GM06990 (cell line): Measurements from ENCODE around the gene MAN1A1.

Experiments used
- DNase-seq: peaks from one replicate; pipeline ENCODE4 v3.0.0-alpha.2; 2011; ENCODE audit not compliant: insufficient read length; ENCODE audit errors: extremely low read depth
- H3K27me3 ChIP-seq: replicated peaks from 2 replicates; pipeline ENCODE4 v1.6.0; 2011; ENCODE audit warnings: low read length; ENCODE audit not compliant: control insufficient read depth, insufficient read depth
- H3K36me3 ChIP-seq: 2 replicates; pipeline ENCODE4 v1.5.1; 2011; ENCODE audit warnings: low read length; ENCODE audit not compliant: control insufficient read depth, insufficient read depth
- H3K4me3 ChIP-seq: replicated peaks from 2 replicates; pipeline ENCODE4 v1.5.1; 2011; ENCODE audit warnings: low read depth, mild to moderate bottlenecking, control low read depth, low read length
- TF ChIP-seq, protein P1 (sequence below): IDR thresholded peaks from 2 replicates; pipeline ENCODE4 v1.5.1; 2011; ENCODE audit warnings: low read length, control low read depth, mild to moderate bottlenecking, inconsistent platforms; ENCODE audit not compliant: insufficient read depth, poor library complexity, severe bottlenecking

Gene MAN1A1

DNA sequence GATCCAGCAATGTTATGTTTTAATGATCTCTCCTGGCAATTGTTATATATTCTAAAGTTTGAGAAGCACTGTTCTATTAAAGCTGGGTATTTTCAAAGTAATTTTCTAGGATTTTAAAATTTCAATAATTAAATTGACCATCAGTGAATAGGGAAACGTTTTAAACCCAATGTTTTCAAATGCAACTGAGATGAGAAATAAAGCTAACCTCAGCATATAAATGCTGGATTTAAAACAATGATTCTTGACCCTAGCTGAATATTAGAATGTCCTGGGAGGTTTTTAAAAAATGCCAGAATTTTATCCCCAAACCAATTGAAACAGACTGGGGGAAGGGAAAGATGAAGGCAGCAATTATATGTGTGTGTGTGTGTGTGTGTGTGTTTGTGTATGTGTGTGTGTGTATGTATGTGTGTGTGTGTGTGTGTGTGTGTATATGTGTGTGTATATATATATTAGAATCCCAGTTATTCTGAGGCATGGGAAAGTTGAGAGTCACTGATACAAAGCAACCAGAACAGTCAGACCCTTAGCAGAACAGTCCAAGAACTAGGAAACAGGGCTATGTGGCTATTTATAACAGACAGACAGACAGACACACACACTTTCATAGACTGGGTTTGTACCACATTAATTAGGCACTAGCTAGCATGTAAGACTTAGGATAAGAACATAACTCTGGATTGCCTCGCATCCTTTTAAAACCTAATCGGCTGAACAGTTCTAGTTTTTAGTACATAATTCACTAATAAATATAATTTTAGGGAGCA, 107.8 kb downstream of the MAN1A1 start:
- DNase-seq, result no peak
- Histone ChIP-seq H3K4me3 (no peak overlapping the region), H3K27me3 (no peaks in the 10 kb centered on the region), H3K36me3 (no peaks in the 10 kb centered on the region)
- TF ChIP-seq, protein P1, sequence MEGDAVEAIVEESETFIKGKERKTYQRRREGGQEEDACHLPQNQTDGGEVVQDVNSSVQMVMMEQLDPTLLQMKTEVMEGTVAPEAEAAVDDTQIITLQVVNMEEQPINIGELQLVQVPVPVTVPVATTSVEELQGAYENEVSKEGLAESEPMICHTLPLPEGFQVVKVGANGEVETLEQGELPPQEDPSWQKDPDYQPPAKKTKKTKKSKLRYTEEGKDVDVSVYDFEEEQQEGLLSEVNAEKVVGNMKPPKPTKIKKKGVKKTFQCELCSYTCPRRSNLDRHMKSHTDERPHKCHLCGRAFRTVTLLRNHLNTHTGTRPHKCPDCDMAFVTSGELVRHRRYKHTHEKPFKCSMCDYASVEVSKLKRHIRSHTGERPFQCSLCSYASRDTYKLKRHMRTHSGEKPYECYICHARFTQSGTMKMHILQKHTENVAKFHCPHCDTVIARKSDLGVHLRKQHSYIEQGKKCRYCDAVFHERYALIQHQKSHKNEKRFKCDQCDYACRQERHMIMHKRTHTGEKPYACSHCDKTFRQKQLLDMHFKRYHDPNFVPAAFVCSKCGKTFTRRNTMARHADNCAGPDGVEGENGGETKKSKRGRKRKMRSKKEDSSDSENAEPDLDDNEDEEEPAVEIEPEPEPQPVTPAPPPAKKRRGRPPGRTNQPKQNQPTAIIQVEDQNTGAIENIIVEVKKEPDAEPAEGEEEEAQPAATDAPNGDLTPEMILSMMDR, result no peak

DNA sequence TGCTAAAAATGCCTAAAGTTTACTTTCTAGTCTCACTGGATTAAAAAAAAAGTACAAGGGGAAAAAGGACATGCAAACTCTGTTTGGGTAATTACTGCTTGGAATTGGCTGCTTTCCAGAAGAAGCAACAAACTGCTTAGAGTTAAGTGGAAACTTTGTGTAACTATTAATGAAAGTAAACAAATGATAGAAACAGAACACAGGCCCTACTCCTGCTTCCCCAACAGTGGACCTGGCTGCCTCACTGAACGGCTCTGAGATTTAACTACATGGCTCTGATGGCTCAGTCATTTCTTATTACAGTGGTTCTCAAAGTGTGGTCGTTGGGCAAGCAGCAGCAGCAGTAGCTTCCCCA, 108.5 kb downstream of the MAN1A1 start:
- no peaks in the 10 kb centered on the region for H3K27me3 ChIP-seq
- H3K4me3 ChIP-seq, result no peak overlapping the region
- TF ChIP-seq, protein P1, result no peak
- no peak for DNase-seq
- no peaks in the 10 kb centered on the region for H3K36me3 ChIP-seq

DNA sequence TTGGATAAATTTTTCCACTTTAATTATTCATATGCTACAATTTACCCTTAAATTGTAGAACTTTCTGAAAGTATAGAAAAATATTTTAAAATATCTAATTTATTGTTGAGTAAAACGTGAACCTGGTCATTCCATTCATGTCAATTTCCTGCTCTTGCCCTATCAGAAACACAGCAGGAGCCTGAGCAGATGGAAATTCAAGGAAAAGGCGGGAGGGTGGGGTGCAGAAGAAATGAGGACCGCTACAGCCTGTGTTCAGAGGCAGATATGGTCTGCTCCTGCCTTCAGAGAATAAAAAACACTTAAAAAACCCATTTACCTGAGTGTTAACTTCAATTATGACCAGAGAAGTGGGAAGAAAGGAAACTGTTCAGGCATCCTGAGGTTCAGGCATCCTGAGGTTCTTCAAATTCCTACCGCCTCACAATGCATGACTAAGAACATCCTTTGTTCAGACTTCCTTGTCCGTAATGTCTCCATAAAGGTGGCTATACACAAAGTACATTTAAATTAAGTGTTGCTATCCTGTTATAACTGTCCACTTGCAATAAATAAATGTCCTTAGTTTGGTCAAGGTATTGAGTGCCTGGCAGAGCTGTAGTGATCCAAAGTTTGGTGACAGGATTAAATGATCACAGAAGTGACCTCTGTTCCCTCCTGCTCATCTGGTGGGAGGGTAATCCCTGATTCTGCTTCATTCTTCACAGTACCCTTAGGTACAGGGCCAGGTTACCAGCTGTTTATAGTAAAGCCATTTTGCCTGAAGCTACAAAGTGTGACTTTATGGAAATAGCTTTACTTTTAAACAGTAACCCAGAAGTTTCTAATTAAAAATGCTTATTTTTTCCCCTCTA, 109.1 kb downstream of the MAN1A1 start:
- no peak for DNase-seq
- Histone ChIP-seq H3K27me3 (no peaks in the 10 kb centered on the region), H3K4me3 (no peak overlapping the region), H3K36me3 (no peaks in the 10 kb centered on the region)
- TF ChIP-seq, protein P1, result no peak

DNA sequence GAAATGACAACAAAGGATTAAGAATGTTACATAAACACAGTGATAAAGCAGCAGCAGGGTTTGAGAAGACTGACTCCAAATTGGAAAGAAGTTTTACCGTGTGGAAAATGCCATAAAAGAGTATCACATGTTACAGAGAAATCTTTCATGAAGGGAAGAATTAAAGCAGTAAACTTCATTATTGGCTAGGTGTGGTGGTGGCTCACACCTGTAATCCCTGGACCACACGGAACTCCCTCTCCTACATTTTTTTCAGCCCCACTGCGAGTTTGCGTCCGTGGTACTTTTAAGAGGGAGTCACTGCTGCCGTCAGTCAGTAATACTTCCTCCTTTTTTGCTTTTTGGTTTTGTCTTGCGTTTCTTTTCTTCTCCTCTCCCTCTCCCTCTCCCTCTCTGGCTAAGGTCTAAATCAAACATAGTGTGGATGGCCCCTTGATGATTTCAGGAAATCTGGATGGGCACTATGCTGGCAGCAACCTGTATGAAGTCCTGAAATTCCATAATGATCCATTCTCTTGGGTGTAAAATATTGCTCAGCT, 112.3 kb downstream of the MAN1A1 start:
- no peak for DNase-seq
- no peaks in the 10 kb centered on the region for H3K36me3 ChIP-seq
- no peaks in the 10 kb centered on the region for H3K27me3 ChIP-seq
- TF ChIP-seq, protein P1, result no peak
- H3K4me3 ChIP-seq, result no peak overlapping the region

DNA sequence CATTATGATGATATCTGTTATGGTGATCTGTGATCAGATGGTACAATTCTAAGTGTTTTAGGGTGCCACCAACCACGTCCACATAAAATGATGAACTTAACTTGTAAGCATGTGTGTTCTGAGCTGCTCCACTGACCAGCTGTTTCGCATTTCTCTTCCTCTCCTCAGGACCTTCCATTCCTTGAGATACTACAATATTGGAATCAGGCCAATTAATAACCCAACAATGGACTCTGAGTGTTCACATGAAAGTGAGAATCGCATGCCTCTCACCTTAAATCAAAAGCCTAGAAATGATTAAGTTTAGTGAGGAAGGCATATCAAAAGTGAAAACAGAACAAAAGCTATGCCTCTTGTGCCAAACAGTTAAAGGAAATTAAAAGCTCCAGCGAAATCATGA, 114.6 kb downstream of the MAN1A1 start:
- Histone ChIP-seq H3K36me3 (no peaks in the 10 kb centered on the region), H3K27me3 (no peaks in the 10 kb centered on the region), H3K4me3 (no peak overlapping the region)
- no peak for DNase-seq
- TF ChIP-seq, protein P1, result no peak
